HepG2 (cell line): ENCODE measurements around the gene SHC3. TPM values are rescaled to one million over a fixed set of nuclear protein-coding genes. Genes with fewer than 3 reads are reported as not detected.

Source experiments
- ATAC-seq: fragments of 200-7000 bp; cut with Tn5 transposase; 3 replicates; pipeline ENCODE4 v1.9.1; 2020; ENCODE audit warnings: mild to moderate bottlenecking, moderate library complexity
- BruUV-seq: library from RNA; stranded (reverse); fragments of 400-500 nt; replicated peaks from 2 replicates; lab custom pipeline; 2021; lab: Mats Ljungman, UMichigan
- CTCF ChIA-PET: fragments of 300-600 bp; formaldehyde crosslinking; extraction: SDS; loops from one replicate; lab custom pipeline; 2021; ENCODE audit warnings: low total read pairs, inconsistent platforms, low intra/inter-chr PET ratio; lab: Yijun Ruan, JAX
- POLR2A ChIA-PET: fragments of 350-600 bp; sonication (Branson Sonifier 250); formaldehyde crosslinking; loops from one replicate; lab custom pipeline; 2020; ENCODE audit warnings: antibody characterized with exemption, inconsistent platforms; lab: Yijun Ruan, JAX
- DNase-seq: peaks from one replicate; pipeline ENCODE4 v3.0.0-alpha.2; 2015; ENCODE audit warnings: low spot score
- FAIRE-seq: peaks from 3 replicates; lab custom pipeline; 2011; peaks lifted over from hg19 to GRCh38; lab: Jason Lieb, UNC
- H2AFZ ChIP-seq: one replicate; pipeline ENCODE4 v1.6.1; 2011; ENCODE audit warnings: low read length, inconsistent platforms
- H3K27ac ChIP-seq: fragments of 300-600 bp; 3 replicates; pipeline ENCODE4 v1.8.0; 2011; ENCODE audit warnings: mixed run types, mild to moderate bottlenecking, mixed read lengths, low read length, inconsistent platforms; ENCODE audit not compliant: insufficient read depth; ENCODE audit errors: extremely low read length
- H3K27me3 ChIP-seq, 2 experiments: fragments of 200-600 bp in 1 of 2; 2 replicates in 1 of 2; 3 replicates in 1 of 2; pipeline versions ENCODE4 v1.6.0 to v1.8.0; 2011; ENCODE audit warnings: low read length in 2 of 2, mild to moderate bottlenecking in 2 of 2, moderate library complexity in 2 of 2, inconsistent platforms in 1 of 2; ENCODE audit not compliant: insufficient read depth in 2 of 2, control insufficient read depth in 1 of 2
- H3K36me3 ChIP-seq, 2 experiments: fragments of 200-600 bp in 1 of 2; replicated peaks in 1 of 2; 2 replicates in 1 of 2; 3 replicates in 1 of 2; pipeline versions ENCODE4 v1.5.1 to v1.8.0; 2011; ENCODE audit warnings: low read length in 2 of 2, inconsistent platforms in 1 of 2; ENCODE audit not compliant: insufficient read depth in 2 of 2, control insufficient read depth in 1 of 2
- H3K4me1 ChIP-seq: 2 replicates; pipeline ENCODE4 v1.5.1; 2012; ENCODE audit warnings: low read length, inconsistent platforms; ENCODE audit not compliant: insufficient read depth
- H3K4me2 ChIP-seq: 2 replicates; pipeline ENCODE4 v1.6.0; 2011; ENCODE audit warnings: low read depth, low read length, inconsistent platforms
- H3K4me3 ChIP-seq, 3 experiments: fragments of 200-600 bp in 1 of 3; sonication (generic), shearing (Covaris generic) in 1 of 3; replicated peaks in 1 of 3; 2 replicates each; pipeline ENCODE4 v1.5.1; 2011 to 2016; ENCODE audit warnings: low read length in 3 of 3, inconsistent platforms in 2 of 3, low read depth in 2 of 3, mild to moderate bottlenecking in 2 of 3, control low read depth in 1 of 3, mixed read lengths in 1 of 3; ENCODE audit not compliant: insufficient read depth in 1 of 3
- H3K79me2 ChIP-seq: one replicate; pipeline ENCODE4 v1.6.1; 2011; ENCODE audit warnings: low read length, inconsistent platforms; ENCODE audit not compliant: insufficient read depth
- H3K9ac ChIP-seq: 2 replicates; pipeline ENCODE4 v1.6.0; 2011; ENCODE audit warnings: mild to moderate bottlenecking, low read depth, low read length, inconsistent platforms; ENCODE audit not compliant: insufficient read depth
- H3K9me3 ChIP-seq: 2 replicates; pipeline ENCODE4 v1.5.1; 2012; ENCODE audit warnings: mild to moderate bottlenecking, low read length
- H4K20me1 ChIP-seq: 2 replicates; pipeline ENCODE4 v1.6.0; 2011; ENCODE audit warnings: inconsistent platforms, mild to moderate bottlenecking, low read length, moderate library complexity; ENCODE audit not compliant: insufficient read depth
- ATF2 ChIP-seq: sonication (generic); formaldehyde crosslinking; IDR thresholded peaks from 2 replicates; pipeline ENCODE4 v1.4.0; 2020; ENCODE audit warnings: missing genetic modification reagents
- CBX5 ChIP-seq: sonication (generic); formaldehyde crosslinking; IDR thresholded peaks from 2 replicates; pipeline ENCODE4 v1.4.0; 2020; ENCODE audit warnings: missing genetic modification reagents, borderline replicate concordance
- ERF ChIP-seq: IDR thresholded peaks from 2 replicates; pipeline ENCODE4 v1.6.1; 2018; ENCODE audit warnings: missing biosample characterization, missing genetic modification reagents
- IRX3 ChIP-seq: sonication (generic); formaldehyde crosslinking; IDR thresholded peaks from 2 replicates; pipeline ENCODE4 v1.8.1; 2023; ENCODE audit warnings: mild to moderate bottlenecking, low read depth, missing genetic modification reagents, borderline replicate concordance
- MLX ChIP-seq: IDR thresholded peaks from 2 replicates; pipeline ENCODE4 v1.6.1; 2016
- NKX3-1 ChIP-seq: sonication (generic); formaldehyde crosslinking; IDR thresholded peaks from 2 replicates; pipeline ENCODE4 v1.5.0; 2020; ENCODE audit warnings: missing genetic modification reagents
- RAD51 ChIP-seq: fragments of 450-650 bp; IDR thresholded peaks from 2 replicates; pipeline ENCODE4 v1.6.1; 2016; ENCODE audit warnings: borderline replicate concordance
- SRF ChIP-seq: IDR thresholded peaks from 2 replicates; pipeline ENCODE4 v1.6.1; 2011; ENCODE audit warnings: mild to moderate bottlenecking, low read depth, low read length, moderate library complexity
- ZNF331 ChIP-seq: sonication (generic); formaldehyde crosslinking; IDR thresholded peaks from 2 replicates; pipeline ENCODE4 v1.4.0; 2020; ENCODE audit warnings: missing genetic modification reagents
- ZNF567 ChIP-seq: sonication (generic); formaldehyde crosslinking; IDR thresholded peaks from 2 replicates; pipeline ENCODE4 v1.8.1; 2023; ENCODE audit warnings: mild to moderate bottlenecking, missing genetic modification reagents, borderline replicate concordance
- ZNF614 ChIP-seq: IDR thresholded peaks from 2 replicates; pipeline ENCODE4 v1.6.1; 2018; ENCODE audit warnings: missing biosample characterization, missing genetic modification reagents, inconsistent platforms, borderline replicate concordance
- WGBS: methylation state at CpG from one replicate; pipeline ENCODE4 v1.1.6; 2017; ENCODE audit warnings: low lambda C conversion rate; 5-methylcytosine and 5-hydroxymethylcytosine counted together
- in situ Hi-C: cut with HindIII; loops from 2 replicates; pipeline ENCODE4 v1.10.0; 2017; ENCODE audit warnings: low pct_unique_long_range_greater_than_20kb; ENCODE audit not compliant: extremely low pct_ligation_motif_present
- intact Hi-C: fragments of 100-400 bp; cut with micrococcal nuclease; formaldehyde crosslinking; loops from one replicate; pipeline ENCODE4 v1.10.0; 2022; ENCODE audit not compliant: unreplicated experiment
- polyA plus RNA-seq, 8 experiments: library from polyadenylated mRNA; depleted of rRNA in 3 of 8; stranded (reverse) in 7 of 8; unstranded in 1 of 8; fragments of >200 nt; fragmentation: Illumina TruSeq in 4 of 8; extraction: Trizol in 4 of 8; gene quantifications; 2 replicates each; pipeline versions ENCODE4 v1.2.1 to v1.2.3, GENCODE V29; 2011 to 2016; ENCODE audit warnings: low read depth in 4 of 8, missing spikeins in 1 of 8, mixed read lengths in 1 of 8; ENCODE audit not compliant: insufficient read depth in 1 of 8
- total RNA-seq, 5 experiments: library from RNA; depleted of rRNA; stranded (reverse); fragments of >200 nt; fragmentation: Illumina TruSeq; extraction: Trizol; gene quantifications; 2 replicates each; pipeline ENCODE4 v1.2.3, GENCODE V29; 2016; ENCODE audit warnings: low read depth in 1 of 5
- TF ChIP-seq, protein P1 (sequence below): sonication (generic); formaldehyde crosslinking; IDR thresholded peaks from one replicate; pipeline ENCODE4 v1.5.1; 2020; ENCODE audit warnings: mild to moderate bottlenecking, missing genetic modification reagents; ENCODE audit errors: not compliant biosample characterization
- TF ChIP-seq, protein P2 (sequence below): sonication (generic); formaldehyde crosslinking; IDR thresholded peaks from 2 replicates; pipeline ENCODE4 v1.8.0; 2022; ENCODE audit warnings: mild to moderate bottlenecking, missing genetic modification reagents

SHC3 gene
- total and polyA plus RNA-seq, 2 of the 13 experiments (the other 11 are each of a cell fraction or from before 2014, with no cell fraction given), result 0.09 to 0.89 TPM

DNA sequence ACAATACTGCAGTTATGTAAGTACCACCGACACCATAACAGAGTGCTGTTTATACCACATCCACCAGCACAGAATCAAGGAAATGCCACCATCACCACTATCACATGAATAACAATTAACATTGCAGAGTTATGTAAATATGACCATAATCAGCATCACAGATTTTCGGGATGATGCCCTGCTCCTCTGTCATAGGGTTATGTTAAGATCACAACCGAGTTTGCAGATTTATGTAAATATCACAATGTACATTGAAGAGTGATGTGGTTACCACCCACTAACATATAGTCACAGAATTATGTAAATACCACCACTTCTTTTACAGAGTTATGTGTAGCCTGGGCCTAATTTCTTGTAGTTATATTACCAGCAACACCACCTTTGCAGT is 61.8 kb downstream of the SHC3 start:
- Histone ChIP-seq H4K20me1 (no peaks in the 10 kb centered on the region), H3K79me2 (no peaks in the 10 kb centered on the region), H3K4me1 (no peaks in the 10 kb centered on the region), H3K9ac (no peak overlapping the region), H3K4me2 (no peak overlapping the region), H3K27ac (no peak overlapping the region), H3K27me3 (no peaks in the 10 kb centered on the region), H3K4me3 (no peak overlapping the region), H2AFZ (no peak overlapping the region), H3K36me3 (no peaks in the 10 kb centered on the region), H3K9me3 (no peaks in the 10 kb centered on the region)
- BruUV-seq, result no TSS peak
- ATAC-seq (no peak), DNase-seq (no peak), FAIRE-seq (no peak)
- ChIA-PET CTCF (no interaction called here), POLR2A (no interaction called here)
- in situ Hi-C loops (no loop called here), intact Hi-C loops (no loop called here)
- WGBS, result 44% methylated on average over 3 of the region's 3 CpGs
- TF ChIP-seq NKX3-1 (CRISPR knock-in tag) (no peak), ZNF614 (CRISPR knock-in tag) (no peak), ERF (CRISPR knock-in tag) (no peak), SRF (no peak), ZNF331 (CRISPR knock-in tag) (no peak), RAD51 (no peak), ATF2 (no peak), CBX5 (CRISPR knock-in tag) (no peak), IRX3 (CRISPR knock-in tag) (no peak), ZNF567 (CRISPR knock-in tag) (no peak), MLX (no peak)
- TF ChIP-seq, protein P1, sequence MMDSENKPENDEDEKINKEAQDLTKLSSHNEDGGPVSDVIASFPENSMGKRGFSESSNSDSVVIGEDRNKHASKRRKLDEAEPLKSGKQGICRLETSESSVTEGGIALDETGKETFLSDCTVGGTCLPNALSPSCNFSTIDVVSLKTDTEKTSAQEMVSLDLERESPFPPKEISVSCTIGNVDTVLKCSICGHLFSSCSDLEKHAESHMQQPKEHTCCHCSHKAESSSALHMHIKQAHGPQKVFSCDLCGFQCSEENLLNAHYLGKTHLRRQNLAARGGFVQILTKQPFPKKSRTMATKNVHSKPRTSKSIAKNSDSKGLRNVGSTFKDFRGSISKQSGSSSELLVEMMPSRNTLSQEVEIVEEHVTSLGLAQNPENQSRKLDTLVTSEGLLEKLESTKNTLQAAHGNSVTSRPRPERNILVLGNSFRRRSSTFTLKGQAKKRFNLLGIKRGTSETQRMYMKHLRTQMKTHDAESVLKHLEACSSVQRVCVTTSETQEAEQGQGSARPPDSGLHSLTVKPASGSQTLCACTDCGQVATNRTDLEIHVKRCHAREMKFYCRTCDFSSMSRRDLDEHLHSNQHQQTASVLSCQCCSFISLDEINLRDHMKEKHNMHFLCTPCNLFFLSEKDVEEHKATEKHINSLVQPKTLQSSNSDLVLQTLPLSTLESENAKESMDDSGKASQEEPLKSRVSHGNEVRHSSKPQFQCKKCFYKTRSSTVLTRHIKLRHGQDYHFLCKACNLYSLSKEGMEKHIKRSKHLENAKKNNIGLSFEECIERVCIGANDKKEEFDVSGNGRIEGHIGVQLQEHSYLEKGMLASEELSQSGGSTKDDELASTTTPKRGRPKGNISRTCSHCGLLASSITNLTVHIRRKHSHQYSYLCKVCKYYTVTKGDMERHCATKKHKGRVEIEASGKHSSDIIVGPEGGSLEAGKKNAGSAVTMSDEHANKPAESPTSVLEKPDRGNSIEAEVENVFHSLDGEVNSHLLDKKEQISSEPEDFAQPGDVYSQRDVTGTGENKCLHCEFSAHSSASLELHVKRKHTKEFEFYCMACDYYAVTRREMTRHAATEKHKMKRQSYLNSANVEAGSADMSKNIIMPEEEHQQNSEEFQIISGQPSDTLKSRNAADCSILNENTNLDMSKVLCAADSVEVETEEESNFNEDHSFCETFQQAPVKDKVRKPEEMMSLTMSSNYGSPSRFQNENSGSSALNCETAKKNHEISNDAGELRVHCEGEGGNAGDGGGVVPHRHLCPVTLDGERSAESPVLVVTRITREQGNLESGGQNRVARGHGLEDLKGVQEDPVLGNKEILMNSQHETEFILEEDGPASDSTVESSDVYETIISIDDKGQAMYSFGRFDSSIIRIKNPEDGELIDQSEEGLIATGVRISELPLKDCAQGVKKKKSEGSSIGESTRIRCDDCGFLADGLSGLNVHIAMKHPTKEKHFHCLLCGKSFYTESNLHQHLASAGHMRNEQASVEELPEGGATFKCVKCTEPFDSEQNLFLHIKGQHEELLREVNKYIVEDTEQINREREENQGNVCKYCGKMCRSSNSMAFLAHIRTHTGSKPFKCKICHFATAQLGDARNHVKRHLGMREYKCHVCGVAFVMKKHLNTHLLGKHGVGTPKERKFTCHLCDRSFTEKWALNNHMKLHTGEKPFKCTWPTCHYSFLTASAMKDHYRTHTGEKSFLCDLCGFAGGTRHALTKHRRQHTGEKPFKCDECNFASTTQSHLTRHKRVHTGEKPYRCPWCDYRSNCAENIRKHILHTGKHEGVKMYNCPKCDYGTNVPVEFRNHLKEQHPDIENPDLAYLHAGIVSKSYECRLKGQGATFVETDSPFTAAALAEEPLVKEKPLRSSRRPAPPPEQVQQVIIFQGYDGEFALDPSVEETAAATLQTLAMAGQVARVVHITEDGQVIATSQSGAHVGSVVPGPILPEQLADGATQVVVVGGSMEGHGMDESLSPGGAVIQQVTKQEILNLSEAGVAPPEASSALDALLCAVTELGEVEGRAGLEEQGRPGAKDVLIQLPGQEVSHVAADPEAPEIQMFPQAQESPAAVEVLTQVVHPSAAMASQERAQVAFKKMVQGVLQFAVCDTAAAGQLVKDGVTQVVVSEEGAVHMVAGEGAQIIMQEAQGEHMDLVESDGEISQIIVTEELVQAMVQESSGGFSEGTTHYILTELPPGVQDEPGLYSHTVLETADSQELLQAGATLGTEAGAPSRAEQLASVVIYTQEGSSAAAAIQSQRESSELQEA (CRISPR knock-in tag), result no peak
- TF ChIP-seq, protein P2, sequence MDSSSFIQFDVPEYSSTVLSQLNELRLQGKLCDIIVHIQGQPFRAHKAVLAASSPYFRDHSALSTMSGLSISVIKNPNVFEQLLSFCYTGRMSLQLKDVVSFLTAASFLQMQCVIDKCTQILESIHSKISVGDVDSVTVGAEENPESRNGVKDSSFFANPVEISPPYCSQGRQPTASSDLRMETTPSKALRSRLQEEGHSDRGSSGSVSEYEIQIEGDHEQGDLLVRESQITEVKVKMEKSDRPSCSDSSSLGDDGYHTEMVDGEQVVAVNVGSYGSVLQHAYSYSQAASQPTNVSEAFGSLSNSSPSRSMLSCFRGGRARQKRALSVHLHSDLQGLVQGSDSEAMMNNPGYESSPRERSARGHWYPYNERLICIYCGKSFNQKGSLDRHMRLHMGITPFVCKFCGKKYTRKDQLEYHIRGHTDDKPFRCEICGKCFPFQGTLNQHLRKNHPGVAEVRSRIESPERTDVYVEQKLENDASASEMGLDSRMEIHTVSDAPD, result no peak
